Measurements from ENCODE around the gene KRTAP22-2.

The KRTAP22-2 gene

DNA sequence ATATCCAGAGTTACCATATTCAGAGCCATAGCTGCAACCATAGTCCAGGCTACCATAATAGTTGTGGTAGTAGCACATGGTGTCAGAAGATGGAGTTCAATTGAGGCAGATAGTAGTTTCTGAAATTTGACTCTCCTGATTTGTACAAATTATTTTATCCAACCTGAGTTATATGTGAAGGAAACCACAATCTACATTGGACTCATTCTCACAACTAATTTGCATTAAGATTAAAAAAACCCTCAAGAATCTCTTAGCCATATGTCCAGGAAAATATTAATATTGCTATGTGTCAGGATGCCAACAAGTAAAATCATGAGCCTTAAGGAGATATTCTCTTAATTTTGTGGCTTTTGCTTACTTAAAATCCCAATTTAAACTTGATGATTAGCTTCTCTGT lies at the start of gene KRTAP22-2:
TSS of gene KRTAP22-2 (minus strand) at position 101 of the 400 bp plus-strand sequence.
- in situ Hi-C loops (cut with HindIII; ENCODE audit: low sequenced_read_pairs), result no loop called here

DNA sequence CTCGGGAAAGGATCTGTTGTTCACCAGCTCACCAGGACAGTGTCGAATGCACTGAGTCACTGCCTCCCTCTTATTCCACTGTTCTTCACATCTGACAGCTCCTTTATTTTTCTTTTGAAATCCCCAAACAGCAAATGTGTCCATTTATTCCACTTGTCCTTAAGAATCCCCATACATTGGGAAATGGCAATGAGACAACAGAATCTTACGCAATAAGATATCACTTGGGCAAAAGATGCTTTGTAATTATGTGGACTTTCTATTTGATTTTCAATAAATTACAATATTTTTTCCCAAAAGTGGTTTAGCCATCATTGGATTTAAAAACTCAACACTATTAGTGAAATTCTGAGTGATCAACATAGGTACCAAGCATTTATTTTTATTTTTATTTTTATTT lies 48.5 kb upstream of the KRTAP22-2 start:
- in situ Hi-C loops (cut with HindIII; ENCODE audit: low sequenced_read_pairs), result no loop called here

DNA sequence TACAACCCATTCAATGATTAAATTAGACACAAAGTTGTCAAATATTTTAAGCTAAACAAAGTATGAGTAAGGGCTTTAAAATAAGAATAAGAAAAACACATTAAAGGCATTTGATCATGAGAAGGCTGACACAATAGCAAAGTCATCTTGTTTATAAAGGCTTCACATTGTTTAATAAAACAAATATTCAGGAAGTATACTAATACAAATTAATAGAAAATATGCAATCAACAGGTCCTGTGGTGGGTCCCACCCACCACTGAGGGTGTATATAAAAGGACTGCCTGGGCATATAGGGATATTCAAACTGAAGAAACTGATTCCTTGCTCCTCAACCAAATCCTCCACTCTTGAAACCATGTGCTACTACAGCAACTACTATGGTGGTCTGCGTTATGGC lies 44.7 kb upstream of the KRTAP22-2 start, which contains the start of gene KRTAP20-2:
TSS of gene KRTAP20-2 (plus strand) at position 301 of the 400 bp plus-strand sequence. CDS start at position 359, 58 bp downstream.
- in situ Hi-C loops (cut with HindIII; ENCODE audit: low sequenced_read_pairs), result no loop called here

DNA sequence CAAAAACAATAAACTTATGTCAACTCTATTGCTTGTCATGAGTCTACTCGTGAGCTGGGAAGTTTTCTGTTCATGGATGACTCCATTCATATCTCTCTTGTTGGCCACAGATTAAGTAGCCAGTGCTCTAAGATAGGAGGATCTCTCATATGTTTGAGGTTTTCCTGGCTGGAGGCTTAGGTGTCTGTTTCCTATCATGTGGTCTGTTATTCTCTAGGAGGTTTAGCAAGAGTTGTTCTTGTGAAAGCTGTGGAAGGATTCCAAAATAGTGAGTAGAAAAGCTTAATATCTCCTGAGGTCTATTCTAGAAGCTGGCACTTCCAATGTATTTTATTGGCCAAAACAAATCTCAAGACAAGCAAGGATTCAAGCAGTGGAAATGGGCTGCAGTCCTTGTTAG lies 39.0 kb upstream of the KRTAP22-2 start:
- in situ Hi-C loops (cut with HindIII; ENCODE audit: low sequenced_read_pairs), result no loop called here

DNA sequence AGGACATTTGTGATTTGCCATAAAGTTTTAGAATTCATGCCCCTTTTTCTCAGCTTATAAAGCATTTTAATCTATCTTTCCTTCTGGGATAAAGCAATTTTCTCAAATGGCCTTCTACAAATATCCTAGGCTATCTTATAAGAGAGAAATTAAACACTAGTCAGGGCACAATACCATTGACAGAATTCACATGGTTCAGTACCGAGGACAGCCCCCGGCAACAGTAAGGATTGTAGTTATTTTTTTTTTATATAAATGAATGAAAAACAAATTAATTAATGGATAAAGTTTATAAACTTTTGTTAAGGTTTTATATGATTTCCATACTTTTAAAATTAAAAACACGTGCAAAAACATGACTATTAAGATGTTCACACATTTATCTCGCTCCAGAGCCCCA lies 37.9 kb upstream of the KRTAP22-2 start:
- in situ Hi-C loops (cut with HindIII; ENCODE audit: low sequenced_read_pairs), result no loop called here

DNA sequence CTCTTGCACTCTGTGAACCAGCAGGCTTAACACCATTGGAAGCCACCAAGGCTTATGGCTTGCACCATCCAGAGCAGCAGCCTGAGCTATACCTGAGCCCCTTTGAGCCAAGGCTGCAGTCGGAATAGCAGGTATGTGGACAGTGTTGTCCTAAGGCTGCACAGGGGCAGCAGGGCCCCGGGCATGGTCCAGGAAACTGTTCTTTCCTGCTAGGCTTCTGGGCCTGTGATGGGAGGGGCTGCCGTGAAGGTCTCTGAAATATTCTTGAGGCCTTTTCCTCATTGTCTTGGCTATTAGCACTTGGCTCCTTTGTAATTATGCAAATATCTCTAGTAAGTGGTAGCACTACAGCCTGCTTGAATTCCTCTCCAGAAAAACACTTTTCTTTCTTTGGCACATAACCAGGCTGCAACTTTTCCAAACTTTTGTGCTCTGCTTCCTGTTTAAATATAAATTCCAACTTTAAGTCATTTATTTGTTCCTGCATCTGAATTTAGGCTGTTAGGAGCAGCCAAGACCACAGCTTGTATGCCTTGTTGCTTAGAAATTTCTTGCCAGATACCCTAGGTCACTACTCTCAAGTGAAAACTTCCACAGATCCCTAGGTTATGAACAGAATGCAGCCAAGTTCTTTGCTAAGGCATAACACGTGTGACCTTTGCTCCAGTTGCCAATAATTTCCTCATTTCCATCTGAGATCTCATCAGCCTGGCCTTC lies 35.4 kb upstream of the KRTAP22-2 start:
- in situ Hi-C loops (cut with HindIII; ENCODE audit: low sequenced_read_pairs), result no loop called here

DNA sequence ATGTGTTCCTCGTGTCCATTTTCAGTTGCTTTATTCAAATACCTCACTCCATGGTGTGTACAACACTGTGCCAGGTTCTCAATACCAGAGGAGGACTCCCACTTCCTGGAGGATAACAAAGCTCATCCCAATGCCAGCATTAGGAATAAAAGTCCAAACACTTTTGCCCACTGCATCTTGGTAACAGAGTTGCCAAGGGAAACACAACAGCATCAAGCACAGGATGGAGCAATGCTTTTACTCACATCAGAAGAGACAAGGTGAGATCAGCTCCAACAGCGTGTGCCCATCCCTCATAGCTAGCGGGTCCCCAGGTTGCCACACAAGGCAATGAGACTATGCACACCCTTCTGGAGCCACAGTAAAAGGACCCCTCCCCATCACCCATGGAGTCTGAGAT lies 33.2 kb upstream of the KRTAP22-2 start:
- in situ Hi-C loops (cut with HindIII; ENCODE audit: low sequenced_read_pairs), result no loop called here

DNA sequence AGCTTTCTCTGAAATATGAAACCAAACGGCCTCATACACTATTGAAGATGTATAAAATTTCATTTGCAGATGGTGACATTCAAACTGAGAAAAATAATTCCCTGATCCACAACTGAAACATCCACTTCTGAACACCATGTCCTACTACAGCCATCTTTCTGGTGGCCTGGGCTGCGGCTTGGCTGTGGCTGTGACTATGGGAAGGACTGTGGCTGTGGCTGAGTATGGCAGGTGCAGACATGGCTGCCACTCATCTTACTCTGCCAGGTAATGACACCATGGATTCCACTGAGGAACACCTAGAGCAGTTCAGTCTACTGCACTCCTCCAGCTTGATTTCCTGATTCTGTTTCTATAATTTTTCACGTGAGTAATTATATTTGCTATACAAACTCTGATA lies 30.3 kb upstream of the KRTAP22-2 start, which contains the start of gene KRTAP20-4:
TSS of gene KRTAP20-4 (plus strand) at position 106 of the 400 bp plus-strand sequence.
- in situ Hi-C loops (cut with HindIII; ENCODE audit: low sequenced_read_pairs), result no loop called here

DNA sequence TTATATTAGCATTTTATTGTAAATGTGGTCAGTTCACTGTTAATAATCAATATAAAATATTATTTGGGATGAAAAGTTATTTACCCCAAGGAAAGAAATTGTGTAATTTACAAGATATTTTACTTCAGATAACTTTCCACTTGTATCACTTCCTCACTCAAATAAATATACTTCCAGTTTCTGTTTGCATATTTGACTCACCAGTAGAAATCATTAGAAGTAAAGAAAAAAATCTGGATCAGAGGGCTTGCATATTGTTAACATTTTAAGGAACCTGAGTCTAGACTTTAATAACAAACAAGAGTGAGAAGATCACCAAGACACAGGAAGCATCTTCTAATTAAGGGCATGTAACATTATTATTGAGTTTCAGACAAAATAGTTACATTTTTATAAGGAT lies 29.9 kb upstream of the KRTAP22-2 start:
- in situ Hi-C loops (cut with HindIII; ENCODE audit: low sequenced_read_pairs), result no loop called here

DNA sequence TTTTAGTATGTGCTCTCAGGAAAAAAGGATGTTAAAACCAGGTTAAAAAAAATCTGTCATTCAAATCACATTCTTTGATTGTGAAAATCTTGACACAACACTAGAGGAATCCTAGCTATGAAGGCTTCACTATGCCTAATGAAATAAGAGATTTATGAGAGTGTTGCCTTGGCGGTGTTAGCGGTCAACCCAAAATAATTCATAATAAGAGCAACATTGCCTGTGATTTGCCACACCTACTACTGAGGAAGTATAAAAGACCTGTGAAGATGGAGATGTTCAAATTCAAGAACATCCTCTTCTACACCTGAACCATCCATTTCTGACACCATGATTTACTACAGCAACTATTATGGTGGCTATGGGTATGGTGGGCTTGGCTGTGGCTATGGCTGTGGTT lies 25.9 kb upstream of the KRTAP22-2 start, which contains the start of gene KRTAP20-1:
TSS of gene KRTAP20-1 (plus strand) at position 301 of the 400 bp plus-strand sequence. CDS start at position 331, 30 bp downstream.
- in situ Hi-C loops (cut with HindIII; ENCODE audit: low sequenced_read_pairs), result no loop called here

DNA sequence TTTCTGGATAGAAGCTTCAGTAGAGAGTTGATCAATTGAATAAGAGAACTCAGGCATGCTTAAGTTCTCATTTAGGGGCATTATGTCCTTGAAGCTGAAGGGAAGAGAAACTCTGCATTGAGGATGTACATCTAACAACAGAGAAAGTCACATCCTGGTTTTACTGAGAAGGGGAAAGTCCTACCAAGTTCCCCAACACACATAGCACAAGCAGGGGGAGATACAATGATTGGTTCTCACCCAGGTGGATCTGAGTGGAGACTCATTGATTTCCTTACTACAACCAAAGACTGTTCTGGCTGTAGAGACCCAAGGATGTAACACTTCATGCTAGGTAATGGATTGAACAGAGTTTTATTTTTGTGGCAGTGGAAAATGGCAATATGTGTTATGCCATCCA lies 25.0 kb upstream of the KRTAP22-2 start:
- in situ Hi-C loops (cut with HindIII; ENCODE audit: low sequenced_read_pairs), result no loop called here

DNA sequence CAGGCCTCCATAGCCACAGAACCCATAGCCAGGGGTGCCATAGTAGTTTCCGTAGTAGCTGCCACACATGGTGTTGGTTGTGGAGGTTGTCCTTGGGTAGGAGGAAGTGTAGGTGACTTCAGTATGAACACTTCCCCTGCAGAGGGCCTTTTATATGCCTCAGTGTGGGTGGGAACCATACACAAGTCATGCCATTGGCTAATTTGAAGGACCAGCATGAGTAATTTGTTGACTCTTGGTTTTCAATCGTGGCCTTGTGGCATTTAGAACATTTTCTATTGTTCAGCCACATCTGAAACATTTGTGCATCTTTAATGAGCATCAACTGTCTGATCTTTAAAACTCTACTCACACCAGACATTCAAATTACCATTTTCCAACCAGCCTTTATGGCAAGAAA lies 23.6 kb upstream of the KRTAP22-2 start, which contains the start of gene KRTAP6-1:
TSS of gene KRTAP6-1 (minus strand) at position 95 of the 400 bp plus-strand sequence. CDS start at position 69, 26 bp downstream.
- in situ Hi-C loops (cut with HindIII; ENCODE audit: low sequenced_read_pairs), result no loop called here

DNA sequence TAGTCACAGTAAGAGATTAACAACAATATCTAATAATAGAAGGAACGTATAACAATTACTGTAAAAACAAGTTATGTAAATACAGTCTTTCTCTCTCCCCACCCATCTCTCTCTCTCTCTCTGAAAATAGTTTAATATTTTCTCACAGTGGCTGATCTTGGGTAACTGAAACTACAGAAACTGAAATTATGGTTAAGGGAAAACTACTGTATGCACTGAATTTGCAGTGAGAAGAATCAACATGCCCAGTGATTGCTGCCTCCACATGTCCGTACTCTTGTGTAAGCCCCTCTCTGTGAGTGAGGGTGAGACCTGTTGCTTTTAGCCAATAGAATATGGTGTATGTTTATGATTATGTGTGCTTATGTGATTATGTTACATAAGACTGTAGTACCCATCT lies 21.9 kb upstream of the KRTAP22-2 start:
- in situ Hi-C loops (cut with HindIII; ENCODE audit: low sequenced_read_pairs), result no loop called here

DNA sequence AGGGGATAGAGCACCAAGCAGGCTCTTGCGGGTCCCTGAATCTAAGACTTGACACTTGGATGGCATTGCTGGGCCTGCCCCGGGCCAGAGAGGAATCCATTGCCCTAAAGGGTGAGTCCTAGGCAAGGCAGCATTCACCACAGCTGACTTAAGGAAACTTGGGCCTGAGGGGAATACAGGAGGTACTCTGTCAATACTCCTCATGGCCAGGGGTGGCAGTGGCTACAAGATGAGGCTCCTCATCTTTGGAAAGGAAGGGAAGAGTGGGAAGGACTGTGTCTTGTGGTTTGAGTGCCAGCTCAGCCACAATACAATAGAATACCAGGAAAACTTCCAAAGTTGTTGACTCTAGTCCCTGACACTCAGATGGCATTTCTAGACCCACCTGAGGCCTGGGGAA lies 15.8 kb upstream of the KRTAP22-2 start:
- in situ Hi-C loops (cut with HindIII; ENCODE audit: low sequenced_read_pairs), result no loop called here

DNA sequence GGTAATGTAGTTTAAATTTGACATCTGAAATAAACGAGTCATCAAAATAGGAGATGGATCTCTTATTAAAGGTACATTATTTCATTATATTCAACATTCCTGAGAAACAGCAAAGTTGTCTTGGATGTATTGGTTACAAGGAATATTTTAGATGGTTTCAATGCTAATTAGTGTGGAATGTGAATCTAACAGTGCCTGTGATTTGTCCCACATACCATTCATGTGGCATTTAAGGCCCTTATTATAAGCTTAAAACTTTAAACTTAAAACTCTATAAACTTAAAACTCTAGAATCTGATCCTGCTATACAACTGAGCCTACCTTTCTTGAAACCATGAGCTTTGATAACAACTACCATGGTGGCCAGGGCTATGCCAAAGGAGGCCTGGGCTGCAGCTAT lies 10.6 kb upstream of the KRTAP22-2 start, which contains the start of gene KRTAP22-1:
TSS of gene KRTAP22-1 (plus strand) at position 301 of the 400 bp plus-strand sequence.
- in situ Hi-C loops (cut with HindIII; ENCODE audit: low sequenced_read_pairs), result no loop called here

DNA sequence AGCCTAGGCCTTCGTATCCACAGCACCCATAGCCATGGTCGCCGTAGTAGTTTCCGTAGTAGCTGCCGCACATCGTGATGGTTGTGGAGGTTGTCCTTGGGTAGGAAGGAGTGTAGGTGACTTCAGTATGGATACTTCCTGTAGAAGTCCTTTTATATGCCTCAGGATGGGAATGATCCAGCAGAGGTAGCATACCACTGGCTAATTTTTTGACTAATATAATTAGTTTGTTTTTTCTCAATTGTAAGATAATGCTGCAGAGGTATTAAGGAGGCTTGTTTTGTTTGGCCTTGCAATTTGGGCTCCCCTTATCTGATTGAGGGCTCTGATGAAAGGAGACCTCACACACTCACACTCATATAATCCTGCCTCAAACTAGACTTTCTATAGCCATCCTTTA lies 8.6 kb upstream of the KRTAP22-2 start, which contains the start of gene KRTAP6-2:
TSS of gene KRTAP6-2 (minus strand) at position 101 of the 400 bp plus-strand sequence. CDS start at position 73, 28 bp downstream.
- in situ Hi-C loops (cut with HindIII; ENCODE audit: low sequenced_read_pairs), result no loop called here

DNA sequence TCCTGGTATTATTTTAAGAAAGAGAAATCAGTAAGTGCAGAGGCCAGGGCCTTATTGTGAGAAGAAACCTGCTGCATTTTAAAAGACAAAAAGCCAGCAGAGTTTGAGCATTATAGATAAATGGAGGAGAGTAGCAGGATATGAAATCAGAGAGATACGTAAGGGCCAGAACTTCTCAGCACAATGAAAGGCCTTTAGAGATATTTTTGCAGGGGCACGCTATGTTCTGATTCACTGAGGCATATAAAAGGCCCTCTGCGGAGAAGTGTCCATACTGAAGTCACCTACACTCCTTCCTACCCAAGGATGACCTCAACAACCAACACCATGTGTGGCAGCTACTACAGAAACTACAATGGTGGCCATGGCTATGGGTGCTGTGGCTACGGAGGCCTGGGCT lies 1.9 kb upstream of the KRTAP22-2 start, which contains the start of gene KRTAP6-3:
TSS of gene KRTAP6-3 (plus strand) at position 301 of the 400 bp plus-strand sequence. CDS start at position 307, 6 bp downstream.
- in situ Hi-C loops (cut with HindIII; ENCODE audit: low sequenced_read_pairs), result no loop called here

DNA sequence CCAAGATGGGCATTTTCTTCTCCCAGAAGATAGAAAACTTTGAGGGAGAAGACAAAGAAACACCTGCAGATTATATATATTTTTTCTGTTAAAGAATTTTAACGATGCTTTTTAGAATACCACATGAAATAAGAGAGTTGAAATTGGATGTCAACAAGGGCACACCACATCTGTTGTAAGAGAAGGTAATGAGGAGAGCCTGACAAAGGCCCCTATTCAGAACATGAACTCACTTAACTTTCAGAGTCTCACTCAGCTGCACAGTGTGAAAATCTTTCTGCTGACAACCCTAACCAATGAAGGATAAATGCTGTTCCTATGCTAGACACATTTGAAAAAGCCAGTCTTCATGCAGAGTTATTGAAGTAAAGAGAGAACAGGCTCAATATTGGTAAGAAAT lies 7.3 kb downstream of the KRTAP22-2 start:
- in situ Hi-C loops (cut with HindIII; ENCODE audit: low sequenced_read_pairs), result no loop called here

DNA sequence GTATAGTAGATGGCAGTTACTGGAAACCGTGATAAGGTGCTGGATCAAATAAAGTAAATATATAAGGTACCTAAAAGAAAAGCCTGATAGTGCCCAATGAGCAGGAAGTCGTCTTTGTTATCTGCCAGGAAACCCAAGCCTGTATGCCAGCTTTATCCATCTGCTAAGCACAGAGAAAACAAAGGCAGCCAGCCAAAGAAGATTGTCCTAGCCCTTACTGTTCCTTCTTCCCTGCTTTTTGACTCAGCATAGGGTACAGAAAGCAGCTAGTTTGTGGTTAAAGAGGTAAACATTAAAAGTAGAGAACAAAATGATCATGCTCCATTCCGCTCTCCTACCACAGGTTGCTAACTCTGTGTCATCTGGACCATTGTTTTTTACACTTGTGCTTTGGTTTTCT lies 10.1 kb downstream of the KRTAP22-2 start:
- in situ Hi-C loops (cut with HindIII; ENCODE audit: low sequenced_read_pairs), result no loop called here

DNA sequence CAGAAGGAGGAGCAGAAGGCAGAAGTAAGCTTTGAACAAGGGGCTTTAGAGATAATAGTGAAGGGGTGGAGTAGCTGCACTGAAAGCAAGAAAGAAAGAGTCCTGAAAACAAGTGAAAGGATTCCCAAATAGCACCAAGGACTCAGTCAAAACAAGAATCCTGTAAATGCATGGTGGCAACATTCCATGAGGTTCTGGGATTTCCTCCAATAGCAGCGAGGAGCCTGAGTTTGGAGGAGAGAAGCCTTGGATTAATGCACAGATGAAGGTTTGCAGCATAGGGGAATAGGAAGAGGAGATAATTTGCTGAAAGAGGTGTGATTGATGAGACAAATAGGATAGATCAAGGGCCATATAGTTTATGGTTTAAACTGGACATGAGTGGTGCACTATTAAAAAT lies 10.9 kb downstream of the KRTAP22-2 start:
- in situ Hi-C loops (cut with HindIII; ENCODE audit: low sequenced_read_pairs), result no loop called here

DNA sequence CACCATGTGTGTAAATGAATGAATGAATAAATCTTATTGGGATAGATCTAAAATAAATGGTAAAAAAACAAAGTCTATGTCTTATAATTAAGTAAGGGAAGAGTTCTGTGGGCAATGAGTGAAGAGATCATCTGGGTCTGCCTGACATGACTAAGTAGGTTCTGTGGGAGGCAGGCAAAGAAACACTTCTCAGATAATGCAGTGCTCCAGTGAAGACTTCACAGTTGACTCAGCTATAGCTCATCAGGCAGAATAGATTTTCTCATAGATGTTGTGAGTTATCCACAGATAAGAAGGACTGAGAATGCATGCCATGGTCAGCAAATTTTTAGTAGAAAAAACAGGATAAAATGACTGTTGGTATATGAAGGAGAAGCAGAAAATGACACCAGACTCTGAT lies 12.4 kb downstream of the KRTAP22-2 start:
- in situ Hi-C loops (cut with HindIII; ENCODE audit: low sequenced_read_pairs), result no loop called here

DNA sequence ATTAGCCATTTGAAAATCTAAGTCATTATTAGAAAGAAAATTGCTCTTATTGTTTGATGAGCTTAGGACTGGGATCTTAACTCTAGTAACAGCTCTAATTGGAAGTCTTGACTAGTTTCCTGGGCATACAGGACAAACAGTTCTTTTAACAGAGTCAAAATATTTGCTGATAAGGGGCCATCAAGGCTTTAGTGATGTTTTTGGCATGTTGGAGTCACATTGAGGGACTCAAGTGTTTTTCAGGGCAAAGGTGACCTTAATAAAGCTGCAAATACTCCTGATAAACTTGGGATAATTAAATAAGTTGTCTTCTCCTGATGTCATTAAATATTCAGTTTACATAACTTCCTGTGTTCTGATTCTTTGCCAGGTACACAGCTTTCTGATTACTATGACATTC lies 22.6 kb downstream of the KRTAP22-2 start:
- in situ Hi-C loops (cut with HindIII; ENCODE audit: low sequenced_read_pairs), result no loop called here

Data from DLD1 (cell line).